ENCODE results near the gene FDX2.

Gene FDX2

DNA sequence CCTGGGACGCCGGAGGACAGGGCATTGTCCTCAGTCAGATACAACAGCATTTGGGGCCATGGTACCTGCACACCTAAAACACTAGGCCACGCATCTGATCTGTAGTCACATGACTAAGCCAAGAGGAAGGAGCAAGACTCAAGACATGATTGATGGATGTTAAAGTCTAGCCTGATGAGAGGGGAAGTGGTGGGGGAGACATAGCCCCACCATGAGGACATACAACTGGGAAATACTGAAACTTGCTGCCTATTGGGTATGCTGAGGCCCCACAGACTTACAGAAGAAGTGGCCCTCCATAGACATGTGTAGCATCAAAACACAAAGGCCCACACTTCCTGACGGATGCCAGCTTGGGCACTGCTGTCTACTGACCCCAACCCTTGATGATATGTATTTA lies 30.4 kb downstream of the FDX2 start:
- Histone ChIP-seq H4K8ac (ENCODE audit: low read depth, low read length) (no peak overlapping the region), H3K27ac (replicated peaks; ENCODE audit: low read length) (no peak overlapping the region), H3K9ac (ENCODE audit: low read depth, low read length, poor library complexity) (peak overlapping the region; percentile 30), H2BK12ac (ENCODE audit: low read length) (peak overlapping the region; percentile 63), H3K9me3 (replicated peaks in 1 of 2; ENCODE audit: control insufficient read depth in 2 of 2, insufficient read depth in 1 of 2, low read depth in 1 of 2, low read length in 2 of 2) (peaks cover 0 to 7% of the 10 kb centered on the region in 2 donors), H3K4ac (ENCODE audit: low read length) (no peak overlapping the region), H2BK5ac (ENCODE audit: low read length) (no peak overlapping the region), H3K23ac (ENCODE audit: low read depth, low read length, poor library complexity) (peak overlapping the region; percentile 75), H3K4me3 (ENCODE audit: low read length in 2 of 2) (no peak overlapping the region), H2BK120ac (ENCODE audit: low read depth, low read length) (no peak overlapping the region), H2AK5ac (ENCODE audit: low read depth, low read length) (no peak overlapping the region), H2AFZ (ENCODE audit: low read length) (no peak overlapping the region), H3K4me1 (ENCODE audit: control insufficient read depth in 2 of 2, insufficient read depth in 1 of 2, low read depth in 1 of 2, low read length in 2 of 2) (peaks cover 8 to 16% of the 10 kb centered on the region in 2 donors), H3K18ac (ENCODE audit: low read length) (no peak overlapping the region), H3K79me1 (ENCODE audit: low read depth, low read length) (no peaks in the 10 kb centered on the region), H2BK15ac (ENCODE audit: low read length) (peak overlapping the region; percentile 81), H3K4me2 (ENCODE audit: insufficient read depth, low read length, poor library complexity, severe bottlenecking) (no peak overlapping the region), H3K36me3 (replicated peaks in 1 of 2; ENCODE audit: control insufficient read depth in 2 of 2, insufficient read depth in 2 of 2, low read length in 2 of 2) (peaks cover 0 to 47% of the 10 kb centered on the region in 2 donors), H3K14ac (ENCODE audit: low read length) (no peak overlapping the region), H3K27me3 (ENCODE audit: control insufficient read depth in 3 of 3, insufficient read depth in 3 of 3, low read depth in 1 of 3, low read length in 3 of 3) (peaks cover 12 to 43% (median 21%) of the 10 kb centered on the region in 3 experiments), H4K91ac (ENCODE audit: low read depth, low read length, poor library complexity) (no peak overlapping the region)
- no CpG with 5 or more reads among the region's 4 CpGs for WGBS, 2 donors (ENCODE audit: extremely low coverage in 2 of 2, insufficient read length in 2 of 2, insufficient replicate concordance in 1 of 2)
- no peak for DNase-seq (ENCODE audit: low spot score)

DNA sequence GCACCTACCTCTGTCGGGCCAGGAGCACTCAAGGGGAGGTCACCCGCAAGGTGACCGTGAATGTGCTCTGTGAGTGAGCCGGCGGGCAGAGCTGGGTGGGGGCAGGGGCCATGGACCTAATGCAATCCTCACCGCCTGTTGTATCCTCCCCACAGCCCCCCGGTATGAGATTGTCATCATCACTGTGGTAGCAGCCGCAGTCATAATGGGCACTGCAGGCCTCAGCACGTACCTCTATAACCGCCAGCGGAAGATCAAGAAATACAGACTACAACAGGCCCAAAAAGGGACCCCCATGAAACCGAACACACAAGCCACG lies 30.9 kb downstream of the FDX2 start:
- Histone ChIP-seq H2BK12ac (ENCODE audit: low read length) (no peak overlapping the region), H2BK15ac (ENCODE audit: low read length) (peak overlapping the region; percentile 81), H2BK120ac (ENCODE audit: low read depth, low read length) (no peak overlapping the region), H2AK5ac (ENCODE audit: low read depth, low read length) (peak overlapping the region; percentile 84), H4K8ac (ENCODE audit: low read depth, low read length) (no peak overlapping the region), H3K14ac (ENCODE audit: low read length) (no peak overlapping the region), H3K9me3 (replicated peaks in 1 of 2; ENCODE audit: control insufficient read depth in 2 of 2, insufficient read depth in 1 of 2, low read depth in 1 of 2, low read length in 2 of 2) (peaks cover 0 to 7% of the 10 kb centered on the region in 2 donors), H3K18ac (ENCODE audit: low read length) (no peak overlapping the region), H3K9ac (ENCODE audit: low read depth, low read length, poor library complexity) (peak overlapping the region; percentile 30), H3K4me1 (ENCODE audit: control insufficient read depth in 2 of 2, insufficient read depth in 1 of 2, low read depth in 1 of 2, low read length in 2 of 2) (peaks cover 3 to 13% of the 10 kb centered on the region in 2 donors), H3K27me3 (ENCODE audit: control insufficient read depth in 3 of 3, insufficient read depth in 3 of 3, low read depth in 1 of 3, low read length in 3 of 3) (peaks cover 7 to 39% (median 17%) of the 10 kb centered on the region in 3 experiments), H3K79me1 (ENCODE audit: low read depth, low read length) (no peaks in the 10 kb centered on the region), H3K27ac (replicated peaks; ENCODE audit: low read length) (no peak overlapping the region), H3K4ac (ENCODE audit: low read length) (no peak overlapping the region), H2AFZ (ENCODE audit: low read length) (no peak overlapping the region), H4K91ac (ENCODE audit: low read depth, low read length, poor library complexity) (no peak overlapping the region), H3K4me2 (ENCODE audit: insufficient read depth, low read length, poor library complexity, severe bottlenecking) (no peak overlapping the region), H3K4me3 (ENCODE audit: low read length in 2 of 2) (no peak overlapping the region), H2BK5ac (ENCODE audit: low read length) (no peak overlapping the region), H3K36me3 (replicated peaks in 1 of 2; ENCODE audit: control insufficient read depth in 2 of 2, insufficient read depth in 2 of 2, low read length in 2 of 2) (peaks cover 0 to 52% of the 10 kb centered on the region in 2 donors), H3K23ac (ENCODE audit: low read depth, low read length, poor library complexity) (peak overlapping the region; percentile 75)
- no peak for DNase-seq (ENCODE audit: low spot score)
- no CpG with 5 or more reads among the region's 13 CpGs for WGBS, 2 donors (ENCODE audit: extremely low coverage in 2 of 2, insufficient read length in 2 of 2, insufficient replicate concordance in 1 of 2)

DNA sequence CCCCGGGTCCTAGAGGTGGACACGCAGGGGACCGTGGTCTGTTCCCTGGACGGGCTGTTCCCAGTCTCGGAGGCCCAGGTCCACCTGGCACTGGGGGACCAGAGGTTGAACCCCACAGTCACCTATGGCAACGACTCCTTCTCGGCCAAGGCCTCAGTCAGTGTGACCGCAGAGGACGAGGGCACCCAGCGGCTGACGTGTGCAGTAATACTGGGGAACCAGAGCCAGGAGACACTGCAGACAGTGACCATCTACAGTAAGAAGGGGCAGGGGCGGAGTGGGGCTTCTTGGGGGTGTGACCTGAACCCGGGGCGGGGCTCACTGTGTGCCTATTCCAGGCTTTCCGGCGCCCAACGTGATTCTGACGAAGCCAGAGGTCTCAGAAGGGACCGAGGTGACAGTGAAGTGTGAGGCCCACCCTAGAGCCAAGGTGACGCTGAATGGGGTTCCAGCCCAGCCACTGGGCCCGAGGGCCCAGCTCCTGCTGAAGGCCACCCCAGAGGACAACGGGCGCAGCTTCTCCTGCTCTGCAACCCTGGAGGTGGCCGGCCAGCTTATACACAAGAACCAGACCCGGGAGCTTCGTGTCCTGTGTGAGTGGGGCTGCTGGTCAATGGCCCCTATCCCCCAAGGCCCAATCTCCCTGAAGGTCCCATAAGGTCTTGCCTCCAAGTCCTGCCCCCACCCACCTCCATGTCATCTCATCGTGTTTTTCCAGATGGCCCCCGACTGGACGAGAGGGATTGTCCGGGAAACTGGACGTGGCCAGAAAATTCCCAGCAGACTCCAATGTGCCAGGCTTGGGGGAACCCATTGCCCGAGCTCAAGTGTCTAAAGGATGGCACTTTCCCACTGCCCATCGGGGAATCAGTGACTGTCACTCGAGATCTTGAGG lies 31.5 kb downstream of the FDX2 start:
- Histone ChIP-seq H2BK120ac (ENCODE audit: low read depth, low read length) (no peak overlapping the region), H3K14ac (ENCODE audit: low read length) (no peak overlapping the region), H3K4ac (ENCODE audit: low read length) (no peak overlapping the region), H4K91ac (ENCODE audit: low read depth, low read length, poor library complexity) (no peak overlapping the region), H3K4me2 (ENCODE audit: insufficient read depth, low read length, poor library complexity, severe bottlenecking) (no peak overlapping the region), H2BK5ac (ENCODE audit: low read length) (peak overlapping the region; percentile 75), H3K9me3 (replicated peaks in 1 of 2; ENCODE audit: control insufficient read depth in 2 of 2, insufficient read depth in 1 of 2, low read depth in 1 of 2, low read length in 2 of 2) (peaks cover 0 to 7% of the 10 kb centered on the region in 2 donors), H3K9ac (ENCODE audit: low read depth, low read length, poor library complexity) (peak overlapping the region; percentile 60), H3K27ac (replicated peaks; ENCODE audit: low read length) (no peak overlapping the region), H3K18ac (ENCODE audit: low read length) (peak overlapping the region; percentile 48), H3K23ac (ENCODE audit: low read depth, low read length, poor library complexity) (peak overlapping the region; percentile 75), H4K8ac (ENCODE audit: low read depth, low read length) (no peak overlapping the region), H2AFZ (ENCODE audit: low read length) (no peak overlapping the region), H2BK12ac (ENCODE audit: low read length) (peak overlapping the region; percentile 63), H3K4me1 (ENCODE audit: control insufficient read depth in 2 of 2, insufficient read depth in 1 of 2, low read depth in 1 of 2, low read length in 2 of 2) (peaks cover 3 to 10% of the 10 kb centered on the region in 2 donors), H2AK5ac (ENCODE audit: low read depth, low read length) (peak overlapping the region; percentile 84), H3K4me3 (ENCODE audit: low read length in 2 of 2) (no peak overlapping the region), H3K27me3 (ENCODE audit: control insufficient read depth in 3 of 3, insufficient read depth in 3 of 3, low read depth in 1 of 3, low read length in 3 of 3) (peaks cover 2 to 34% (median 15%) of the 10 kb centered on the region in 3 experiments), H2BK15ac (ENCODE audit: low read length) (peak overlapping the region; percentile 81), H3K36me3 (replicated peaks in 1 of 2; ENCODE audit: control insufficient read depth in 2 of 2, insufficient read depth in 2 of 2, low read length in 2 of 2) (peaks cover 0 to 58% of the 10 kb centered on the region in 2 donors), H3K79me1 (ENCODE audit: low read depth, low read length) (no peaks in the 10 kb centered on the region)
- no CpG with 5 or more reads among the region's 34 CpGs for WGBS, 2 donors (ENCODE audit: extremely low coverage in 2 of 2, insufficient read length in 2 of 2, insufficient replicate concordance in 1 of 2)
- DNase-seq (ENCODE audit: low spot score): no peak

DNA sequence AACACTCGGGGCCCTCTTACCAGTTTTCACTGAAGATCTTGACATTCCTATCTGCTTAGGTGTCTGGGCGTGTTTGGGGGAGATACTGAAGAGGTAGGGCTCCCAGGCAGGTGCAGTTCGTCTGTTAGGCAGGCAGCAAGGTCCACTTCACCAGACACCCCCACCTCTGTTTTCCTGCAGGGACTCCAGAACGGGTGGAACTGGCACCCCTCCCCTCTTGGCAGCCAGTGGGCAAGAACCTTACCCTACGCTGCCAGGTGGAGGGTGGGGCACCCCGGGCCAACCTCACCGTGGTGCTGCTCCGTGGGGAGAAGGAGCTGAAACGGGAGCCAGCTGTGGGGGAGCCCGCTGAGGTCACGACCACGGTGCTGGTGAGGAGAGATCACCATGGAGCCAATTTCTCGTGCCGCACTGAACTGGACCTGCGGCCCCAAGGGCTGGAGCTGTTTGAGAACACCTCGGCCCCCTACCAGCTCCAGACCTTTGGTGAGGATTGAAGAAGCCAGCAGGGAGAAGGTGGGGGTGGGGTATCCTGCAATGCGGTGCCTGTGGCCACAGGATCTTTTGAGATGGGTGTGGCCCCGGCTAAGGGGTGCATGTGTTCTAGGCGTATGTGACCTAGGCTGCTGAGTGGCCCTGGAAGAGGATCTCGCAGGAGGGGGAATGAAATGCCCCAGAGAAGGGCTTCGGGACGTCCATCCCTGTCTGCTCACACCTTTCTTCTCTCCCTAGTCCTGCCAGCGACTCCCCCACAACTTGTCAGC lies 32.3 kb downstream of the FDX2 start:
- Histone ChIP-seq H4K8ac (ENCODE audit: low read depth, low read length) (no peak overlapping the region), H2BK120ac (ENCODE audit: low read depth, low read length) (no peak overlapping the region), H3K79me1 (ENCODE audit: low read depth, low read length) (no peaks in the 10 kb centered on the region), H4K91ac (ENCODE audit: low read depth, low read length, poor library complexity) (no peak overlapping the region), H3K4me1 (ENCODE audit: control insufficient read depth in 2 of 2, insufficient read depth in 1 of 2, low read depth in 1 of 2, low read length in 2 of 2) (peaks cover 0 to 7% of the 10 kb centered on the region in 2 donors), H3K4me3 (ENCODE audit: low read length in 2 of 2) (no peak overlapping the region), H3K27me3 (ENCODE audit: control insufficient read depth in 3 of 3, insufficient read depth in 3 of 3, low read depth in 1 of 3, low read length in 3 of 3) (peaks cover 0 to 26% (median 9%) of the 10 kb centered on the region in 3 experiments), H3K14ac (ENCODE audit: low read length) (no peak overlapping the region), H3K18ac (ENCODE audit: low read length) (no peak overlapping the region), H3K23ac (ENCODE audit: low read depth, low read length, poor library complexity) (peak overlapping the region; percentile 43), H3K9me3 (replicated peaks in 1 of 2; ENCODE audit: control insufficient read depth in 2 of 2, insufficient read depth in 1 of 2, low read depth in 1 of 2, low read length in 2 of 2) (peaks cover 0 to 7% of the 10 kb centered on the region in 2 donors), H2BK15ac (ENCODE audit: low read length) (peak overlapping the region; percentile 85), H2BK12ac (ENCODE audit: low read length) (peak overlapping the region; percentile 63), H3K27ac (replicated peaks; ENCODE audit: low read length) (no peak overlapping the region), H3K36me3 (replicated peaks in 1 of 2; ENCODE audit: control insufficient read depth in 2 of 2, insufficient read depth in 2 of 2, low read length in 2 of 2) (peaks cover 0 to 63% of the 10 kb centered on the region in 2 donors), H3K4ac (ENCODE audit: low read length) (no peak overlapping the region), H2AFZ (ENCODE audit: low read length) (no peak overlapping the region), H3K4me2 (ENCODE audit: insufficient read depth, low read length, poor library complexity, severe bottlenecking) (no peak overlapping the region), H2AK5ac (ENCODE audit: low read depth, low read length) (peak overlapping the region; percentile 75), H2BK5ac (ENCODE audit: low read length) (peak overlapping the region; percentile 75), H3K9ac (ENCODE audit: low read depth, low read length, poor library complexity) (peak overlapping the region; percentile 4)
- WGBS, 2 donors (ENCODE audit: extremely low coverage in 2 of 2, insufficient read length in 2 of 2, insufficient replicate concordance in 1 of 2): no CpG with 5 or more reads among the region's 23 CpGs
- DNase-seq (ENCODE audit: low spot score): no peak

Data from neuronal stem cell (in vitro differentiated cells).